NB4 (cell line): ENCODE results near the gene GEN1.

Source experiments
- MYC ChIP-seq: IDR thresholded peaks from 2 replicates; pipeline ENCODE4 v1.6.1; 2011; ENCODE audit warnings: low read depth, low read length
- POLR2A ChIP-seq: IDR thresholded peaks from 2 replicates; pipeline ENCODE4 v1.6.1; 2011; ENCODE audit warnings: mild to moderate bottlenecking; ENCODE audit not compliant: insufficient read length; ENCODE audit errors: extremely low read depth
- TF ChIP-seq, protein P1 (sequence below): IDR thresholded peaks from one replicate; pipeline ENCODE4 v1.5.1; 2012; ENCODE audit warnings: low read depth, low read length

DNA sequence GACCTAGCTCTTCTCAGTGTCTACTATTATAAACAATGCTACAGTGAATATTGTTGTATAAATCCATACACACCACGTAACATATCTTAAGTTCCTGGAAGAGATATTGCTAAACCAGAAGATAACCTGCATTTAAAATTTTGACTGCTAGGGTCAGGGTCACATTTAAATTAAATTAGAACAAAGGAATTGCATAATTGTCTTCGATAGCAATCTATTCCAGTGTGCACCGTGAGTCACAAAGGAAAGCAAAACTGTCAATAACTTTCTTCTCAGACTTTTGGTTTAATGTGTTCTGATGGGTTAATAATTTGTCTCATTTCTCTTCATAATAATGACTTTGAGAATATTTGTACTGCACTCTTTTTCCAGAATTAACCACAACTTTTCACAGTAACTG is 4.2 kb downstream of the GEN1 start:
- TF ChIP-seq, protein P1, sequence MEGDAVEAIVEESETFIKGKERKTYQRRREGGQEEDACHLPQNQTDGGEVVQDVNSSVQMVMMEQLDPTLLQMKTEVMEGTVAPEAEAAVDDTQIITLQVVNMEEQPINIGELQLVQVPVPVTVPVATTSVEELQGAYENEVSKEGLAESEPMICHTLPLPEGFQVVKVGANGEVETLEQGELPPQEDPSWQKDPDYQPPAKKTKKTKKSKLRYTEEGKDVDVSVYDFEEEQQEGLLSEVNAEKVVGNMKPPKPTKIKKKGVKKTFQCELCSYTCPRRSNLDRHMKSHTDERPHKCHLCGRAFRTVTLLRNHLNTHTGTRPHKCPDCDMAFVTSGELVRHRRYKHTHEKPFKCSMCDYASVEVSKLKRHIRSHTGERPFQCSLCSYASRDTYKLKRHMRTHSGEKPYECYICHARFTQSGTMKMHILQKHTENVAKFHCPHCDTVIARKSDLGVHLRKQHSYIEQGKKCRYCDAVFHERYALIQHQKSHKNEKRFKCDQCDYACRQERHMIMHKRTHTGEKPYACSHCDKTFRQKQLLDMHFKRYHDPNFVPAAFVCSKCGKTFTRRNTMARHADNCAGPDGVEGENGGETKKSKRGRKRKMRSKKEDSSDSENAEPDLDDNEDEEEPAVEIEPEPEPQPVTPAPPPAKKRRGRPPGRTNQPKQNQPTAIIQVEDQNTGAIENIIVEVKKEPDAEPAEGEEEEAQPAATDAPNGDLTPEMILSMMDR: no peak
- TF ChIP-seq MYC: no peak
- TF ChIP-seq POLR2A: no peak
